GM21717 (cell line): ENCODE results near the gene AUNIP.

ENCODE experiments used
- ATAC-seq: cut with Tn5 transposase; IDR thresholded peaks from one replicate; pipeline ENCODE4 v1.9.1; 2021; ENCODE audit warnings: mild to moderate bottlenecking, moderate library complexity; ENCODE audit not compliant: unreplicated experiment

AUNIP gene

GRCh38 chr1:25832336-25833037, 26.8 kb downstream of the AUNIP start:
- ATAC-seq: no peak

GRCh38 chr1:25831569-25832196, 27.6 kb downstream of the AUNIP start:
- no peak for ATAC-seq

- ATAC-seq: no peak
Observed at GRCh38 chr1:25829046-25829445, 30.2 kb downstream of the AUNIP start.

GRCh38 chr1:25828491-25828890, 30.8 kb downstream of the AUNIP start:
- ATAC-seq: no peak

GRCh38 chr1:25826571-25826970, 32.7 kb downstream of the AUNIP start:
- no peak for ATAC-seq

GRCh38 chr1:25825605-25826004, 33.7 kb downstream of the AUNIP start:
- no peak for ATAC-seq

GRCh38 chr1:25821630-25822091, 37.6 kb downstream of the AUNIP start:
- no peak for ATAC-seq

- no peak for ATAC-seq
Observed at GRCh38 chr1:25821112-25821476, 38.2 kb downstream of the AUNIP start.

GRCh38 chr1:25820247-25821111, 38.8 kb downstream of the AUNIP start:
- peak; percentile 37 for ATAC-seq

- ATAC-seq: peak; percentile 74
Observed at GRCh38 chr1:25819491-25820246, 39.6 kb downstream of the AUNIP start, which contains the start of gene MTFR1L. Gene MTFR1L (plus strand): TSS chr1:25819954. CDS start chr1:25823105, 3,151 bp downstream.

- ATAC-seq: no peak
Observed at GRCh38 chr1:25818569-25818968, 40.7 kb downstream of the AUNIP start.

GRCh38 chr1:25817840-25818501, 41.3 kb downstream of the AUNIP start:
- ATAC-seq: no peak

- no peak for ATAC-seq
Observed at GRCh38 chr1:25816112-25816718, 43.0 kb downstream of the AUNIP start.

- no peak for ATAC-seq
Observed at GRCh38 chr1:25815208-25816111, 43.8 kb downstream of the AUNIP start.

- no peak for ATAC-seq
Observed at GRCh38 chr1:25814549-25815087, 44.6 kb downstream of the AUNIP start.

- ATAC-seq: no peak
Observed at GRCh38 chr1:25813734-25814471, 45.4 kb downstream of the AUNIP start.

GRCh38 chr1:25813071-25813733, 46.1 kb downstream of the AUNIP start:
- ATAC-seq: no peak
